HuH-7.5 (cell line): Measurements from ENCODE around the gene NAV2.
"Not testable (repeated sequence)": the region's sequence is repeated elsewhere in the genome, so short reads cannot be mapped to it uniquely, and the experiment has no call there.

ENCODE experiments used
- DNase-seq: peaks from one replicate; pipeline ENCODE4 v3.0.0; 2011; ENCODE audit warnings: low spot score

Gene NAV2

GRCh38 chr11:20060181-20060580 lies 347.5 kb downstream of the NAV2 start:
- DNase-seq: no peak

- no peak for DNase-seq
These were observed 348.1 kb downstream of the NAV2 start for GRCh38 chr11:20060647-20061205.

DNA sequence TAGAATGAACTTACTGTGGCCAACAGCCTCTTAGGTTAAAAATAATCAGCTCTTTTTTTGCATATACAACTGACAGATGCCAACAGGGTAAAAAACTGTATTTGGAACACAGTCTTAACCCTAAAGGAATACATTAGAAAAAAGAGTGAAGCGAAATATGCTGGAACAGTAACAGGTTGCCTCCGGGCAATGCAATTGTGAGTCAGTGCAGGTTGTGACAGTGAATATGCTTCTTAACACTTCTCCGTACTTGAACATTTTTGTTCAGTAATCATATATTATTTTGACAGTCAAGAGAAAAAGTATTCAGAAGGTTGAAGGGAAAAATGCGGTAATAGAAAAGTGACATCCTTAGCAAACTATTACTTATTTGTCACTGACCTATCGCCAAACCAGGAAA lies 349.1 kb downstream of the NAV2 start:
- no peak for DNase-seq

DNA sequence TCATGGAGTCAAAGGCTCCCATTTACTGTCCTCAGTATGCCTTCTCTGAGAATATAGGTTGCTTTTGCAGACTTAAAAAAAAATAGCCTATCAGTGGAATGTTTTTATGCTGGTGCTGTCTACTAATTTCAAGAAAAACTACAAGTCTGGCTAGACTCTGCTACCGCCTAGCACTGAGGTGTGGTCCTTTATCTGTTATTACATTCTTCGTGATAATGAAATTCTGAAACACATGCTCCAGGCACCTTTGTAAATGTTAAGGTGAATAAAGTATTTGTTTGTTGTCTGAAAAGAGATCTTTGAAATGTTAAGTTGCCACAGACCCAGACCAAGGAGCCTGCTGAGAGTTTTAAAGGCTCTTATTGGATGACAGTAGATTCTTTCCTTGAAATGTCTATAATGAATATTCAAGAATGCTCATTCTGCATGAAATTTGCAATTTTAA lies 352.3 kb downstream of the NAV2 start:
- DNase-seq: no peak

GRCh38 chr11:20065406-20065805 lies 352.8 kb downstream of the NAV2 start:
- no peak for DNase-seq

- DNase-seq: no peak
These were observed 353.6 kb downstream of the NAV2 start for GRCh38 chr11:20066013-20066782.

GRCh38 chr11:20066783-20067156 lies 354.1 kb downstream of the NAV2 start:
- no peak for DNase-seq

DNA sequence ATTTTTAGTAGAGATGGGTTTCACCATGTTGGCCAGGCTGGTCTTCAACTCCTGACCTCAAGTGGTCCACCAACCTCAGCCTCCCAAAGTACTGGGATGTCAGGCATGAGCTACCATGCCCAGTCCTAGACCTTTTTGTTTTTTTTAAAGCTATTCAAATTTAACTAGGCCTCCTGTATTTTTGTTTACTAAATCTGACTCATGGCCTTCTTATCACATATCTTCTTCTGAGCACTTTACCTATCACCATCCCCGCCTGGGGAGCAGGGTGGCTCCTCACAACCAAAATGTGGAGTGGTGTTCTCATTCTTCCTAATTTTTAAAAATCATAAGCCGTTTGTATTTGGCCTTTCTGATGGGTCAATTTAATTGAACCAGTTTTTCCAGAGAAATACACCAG lies 355.0 kb downstream of the NAV2 start:
- DNase-seq: no peak

DNA sequence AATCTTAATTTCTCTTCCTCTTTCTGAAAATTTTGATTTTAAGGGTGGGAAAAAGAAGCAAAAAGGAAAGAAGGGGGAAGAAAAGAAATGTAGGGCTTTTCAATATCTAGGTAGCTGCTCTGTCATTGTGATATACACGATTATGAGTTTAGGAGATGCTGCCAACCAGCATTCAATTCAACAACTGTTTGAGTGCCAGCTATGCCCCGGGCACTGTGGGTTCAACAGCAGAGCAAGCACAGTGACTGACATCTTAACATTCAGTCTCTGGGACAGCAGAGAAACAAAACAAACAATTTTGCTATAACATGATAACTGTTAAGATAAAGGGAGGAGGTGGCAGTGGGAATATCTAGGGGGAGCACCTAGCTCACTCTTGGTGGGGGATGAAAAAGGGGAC lies 356.1 kb downstream of the NAV2 start:
- no peak for DNase-seq

DNA sequence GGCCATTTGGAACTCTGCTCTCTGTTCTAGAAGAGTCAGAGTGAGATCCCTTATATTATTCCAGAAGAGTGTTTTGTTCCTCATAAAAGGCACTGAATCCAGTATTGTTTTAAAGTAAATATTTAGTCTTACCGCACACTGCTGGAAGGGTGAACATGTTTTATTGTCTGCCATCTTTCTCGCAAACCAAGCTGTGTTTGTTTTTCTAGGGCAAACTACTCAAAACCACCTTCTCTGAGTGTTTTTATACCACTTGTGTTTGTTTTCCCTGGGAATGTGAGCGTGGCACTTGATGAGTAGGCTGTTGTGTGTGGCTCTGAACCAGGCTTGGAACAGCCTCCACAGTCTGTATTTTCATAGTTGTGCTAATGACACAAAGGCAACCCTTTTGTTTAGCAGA lies 357.8 kb downstream of the NAV2 start:
- DNase-seq: no peak

- no peak for DNase-seq
These were observed 363.0 kb downstream of the NAV2 start for GRCh38 chr11:20075627-20076026.

- no peak for DNase-seq
These were observed 366.2 kb downstream of the NAV2 start for GRCh38 chr11:20078846-20079245.

- DNase-seq: no peak
These were observed 367.5 kb downstream of the NAV2 start for GRCh38 chr11:20080032-20080685.

GRCh38 chr11:20081336-20081735 lies 368.7 kb downstream of the NAV2 start:
- no peak for DNase-seq

- DNase-seq: not testable (repeated sequence)
These were observed 371.2 kb downstream of the NAV2 start for GRCh38 chr11:20083877-20084276.

DNA sequence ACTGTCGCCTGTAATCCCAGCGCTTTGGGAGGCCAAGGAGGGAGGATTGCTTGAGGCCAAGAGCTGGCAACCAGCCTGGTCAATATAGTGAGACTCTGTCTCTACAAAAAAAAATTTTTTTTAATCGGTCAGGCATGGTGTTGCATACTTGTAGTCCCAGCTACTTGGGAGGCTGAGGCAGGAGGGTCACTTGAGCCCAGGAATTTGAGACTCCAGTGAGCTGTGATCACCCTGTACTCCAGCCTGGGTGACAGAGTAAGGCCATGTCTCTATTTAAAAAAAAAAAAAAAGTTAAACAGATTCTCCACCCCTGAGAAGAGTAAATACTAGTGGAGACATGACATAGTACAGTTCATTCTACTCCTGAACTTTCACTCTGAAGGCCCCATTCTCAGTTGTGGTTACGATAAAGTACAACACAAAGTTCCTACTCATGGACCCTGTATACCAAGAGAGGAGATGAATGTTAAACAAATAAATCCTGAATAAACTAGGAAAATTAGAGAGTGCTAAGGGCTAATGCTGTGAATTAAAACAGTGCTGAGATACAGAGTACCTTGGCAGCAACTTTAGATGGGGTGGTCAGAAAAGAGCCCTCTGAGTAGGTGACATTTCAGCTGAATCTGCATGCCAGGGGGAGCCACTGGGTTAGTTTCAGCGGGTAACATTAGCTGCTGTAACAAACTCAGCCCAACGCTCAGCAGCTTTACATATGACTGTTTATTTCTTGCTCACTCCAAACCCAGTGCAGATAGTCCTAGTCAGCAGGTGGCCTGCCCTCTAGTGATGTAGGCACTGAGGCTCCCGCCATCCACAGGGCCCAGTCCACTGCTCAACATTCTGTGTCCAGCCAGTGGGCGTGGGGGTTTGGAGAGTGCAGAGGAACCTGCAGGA lies 372.5 kb downstream of the NAV2 start:
- DNase-seq: no peak

DNA sequence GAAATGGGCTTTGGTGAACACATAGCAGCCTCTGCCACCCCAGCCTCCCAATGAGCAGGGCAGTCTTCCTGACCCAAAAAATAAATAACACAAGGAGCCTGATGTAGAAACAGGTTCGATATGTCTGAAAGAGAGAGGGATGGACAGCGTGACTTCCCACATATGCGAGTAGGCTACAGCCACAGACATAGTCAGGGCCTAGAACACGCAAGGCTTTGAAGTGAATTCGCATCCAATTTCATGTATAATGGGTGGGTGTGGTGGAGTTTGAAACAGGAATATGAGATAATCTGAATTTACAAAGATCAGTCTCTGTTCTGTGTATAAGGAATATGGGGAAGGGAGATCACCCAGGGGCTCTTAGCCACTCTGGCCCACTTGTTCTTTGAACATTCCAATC lies 373.3 kb downstream of the NAV2 start:
- DNase-seq: no peak

DNA sequence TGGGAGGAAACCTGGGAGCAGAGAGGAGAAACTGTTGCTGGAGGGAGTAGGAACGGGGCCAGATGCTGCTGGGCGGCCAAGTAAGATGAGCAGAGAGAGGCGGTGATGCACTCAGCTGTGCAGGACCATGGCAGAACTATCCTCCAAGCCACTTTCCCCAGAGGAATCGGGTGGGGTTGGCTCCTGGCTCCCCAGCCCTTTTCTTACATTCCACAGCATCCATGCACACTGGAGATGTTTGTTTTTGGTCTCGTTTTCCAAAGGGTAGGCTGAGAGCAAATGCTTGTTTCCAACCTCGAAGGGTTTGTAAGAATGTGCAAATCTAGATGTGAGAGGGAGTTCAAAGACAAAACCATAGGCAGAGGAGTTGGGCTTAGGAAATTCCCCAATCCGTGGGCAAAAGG lies 374.5 kb downstream of the NAV2 start:
- DNase-seq: no peak

- DNase-seq: no peak
These were observed 376.0 kb downstream of the NAV2 start for GRCh38 chr11:20088397-20089225.

GRCh38 chr11:20089367-20089766 lies 376.7 kb downstream of the NAV2 start:
- no peak for DNase-seq

GRCh38 chr11:20089796-20090653 lies 377.4 kb downstream of the NAV2 start:
- no peak for DNase-seq
